HG02852 (cell line): ENCODE measurements around the gene SLC6A8.
"Not testable (repeated sequence)": the region's sequence is repeated elsewhere in the genome, so short reads cannot be mapped to it uniquely, and the experiment has no call there.

Source experiments
- ATAC-seq: cut with Tn5 transposase; IDR thresholded peaks from one replicate; pipeline ENCODE4 v1.9.1; 2021; ENCODE audit warnings: mild to moderate bottlenecking, moderate library complexity; ENCODE audit not compliant: unreplicated experiment

SLC6A8 gene

DNA sequence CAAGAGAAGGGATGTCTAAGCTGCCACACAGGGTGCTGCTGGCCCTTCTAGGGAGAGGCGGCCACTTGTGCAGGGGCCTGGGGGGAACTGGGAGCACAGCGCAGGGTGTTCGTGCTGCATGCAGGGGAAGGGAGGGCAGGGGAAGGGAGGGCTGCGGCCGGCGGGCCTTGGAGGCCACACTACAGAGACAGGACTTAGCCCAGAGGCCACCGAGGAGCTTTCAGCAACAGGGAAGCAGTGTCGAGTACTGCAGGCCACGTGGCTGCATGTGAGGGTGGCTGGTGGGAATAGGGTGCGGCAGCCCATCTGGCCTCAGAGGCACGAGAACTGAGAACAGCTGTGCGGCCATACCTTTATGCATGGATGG lies 57.3 kb downstream of the SLC6A8 start:
- ATAC-seq = not testable (repeated sequence)
